NCI-H510A (cell line): ENCODE results near the gene THRSP.

ENCODE experiments used
- DNase-seq: peaks from one replicate; lab custom pipeline; 2025; lab: John Stamatoyannopoulos, UW

The THRSP gene

GRCh38 chr11:78097666-78098385 lies 34.2 kb downstream of the THRSP start:
- DNase-seq = no peak

- no peak for DNase-seq
Measured at GRCh38 chr11:78099666-78100065, 36.0 kb downstream of the THRSP start.

DNA sequence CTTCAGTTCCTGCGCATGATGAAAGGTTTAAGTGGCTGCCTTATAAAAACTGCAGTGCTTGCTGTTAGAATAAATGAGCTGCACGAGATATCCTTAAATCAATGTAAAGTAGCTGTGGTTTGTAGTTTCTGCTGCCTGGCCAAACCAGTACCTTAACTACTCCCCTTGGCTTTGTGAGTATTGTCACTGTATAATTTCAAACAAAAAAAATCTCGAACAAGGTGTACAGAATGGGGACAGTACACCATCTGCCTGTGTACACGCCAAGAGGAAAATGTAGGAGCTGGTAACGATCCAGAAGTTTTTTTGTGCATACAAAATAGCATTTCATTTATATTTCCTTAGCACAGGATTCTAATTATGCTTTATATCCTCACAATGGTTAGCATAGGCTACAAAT lies 36.6 kb downstream of the THRSP start:
- DNase-seq = no peak

DNA sequence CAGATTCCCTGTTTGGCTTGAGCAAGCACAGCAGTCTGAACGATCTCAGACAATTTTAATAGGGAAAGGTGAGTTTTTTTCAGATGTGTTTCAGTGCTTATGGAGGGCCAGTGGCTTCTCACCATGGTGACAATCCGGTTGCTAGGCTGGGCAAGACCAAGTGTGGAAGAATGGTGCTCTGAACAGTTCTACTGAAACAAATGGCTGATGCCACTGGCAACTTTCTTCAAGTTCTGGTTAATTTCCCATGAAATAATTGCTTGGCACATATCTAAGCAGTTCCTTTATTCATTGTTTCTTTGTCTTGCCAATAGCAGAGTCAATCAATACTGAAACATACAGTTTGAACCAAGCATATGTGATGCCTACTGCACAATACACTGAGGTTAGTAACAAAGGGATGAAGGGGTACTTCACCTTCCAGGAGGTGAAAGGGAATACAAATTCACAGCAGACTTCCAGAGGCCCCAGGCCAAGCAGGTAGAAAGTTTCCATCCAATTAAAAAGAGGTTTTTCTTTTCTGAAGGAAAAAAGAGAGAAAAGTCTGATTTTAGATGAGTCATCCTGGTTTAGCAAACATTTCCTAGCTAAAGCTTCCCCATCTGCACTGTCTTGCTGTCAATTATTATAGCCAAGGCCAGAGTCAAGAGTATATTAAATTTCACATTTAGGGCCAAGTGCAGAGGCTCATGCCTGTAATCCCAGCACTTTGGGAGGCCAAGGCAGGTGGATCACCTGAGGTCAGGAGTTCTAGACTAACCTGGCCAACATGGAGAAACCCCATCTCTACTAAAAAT lies 37.2 kb downstream of the THRSP start:
- DNase-seq = no peak

DNA sequence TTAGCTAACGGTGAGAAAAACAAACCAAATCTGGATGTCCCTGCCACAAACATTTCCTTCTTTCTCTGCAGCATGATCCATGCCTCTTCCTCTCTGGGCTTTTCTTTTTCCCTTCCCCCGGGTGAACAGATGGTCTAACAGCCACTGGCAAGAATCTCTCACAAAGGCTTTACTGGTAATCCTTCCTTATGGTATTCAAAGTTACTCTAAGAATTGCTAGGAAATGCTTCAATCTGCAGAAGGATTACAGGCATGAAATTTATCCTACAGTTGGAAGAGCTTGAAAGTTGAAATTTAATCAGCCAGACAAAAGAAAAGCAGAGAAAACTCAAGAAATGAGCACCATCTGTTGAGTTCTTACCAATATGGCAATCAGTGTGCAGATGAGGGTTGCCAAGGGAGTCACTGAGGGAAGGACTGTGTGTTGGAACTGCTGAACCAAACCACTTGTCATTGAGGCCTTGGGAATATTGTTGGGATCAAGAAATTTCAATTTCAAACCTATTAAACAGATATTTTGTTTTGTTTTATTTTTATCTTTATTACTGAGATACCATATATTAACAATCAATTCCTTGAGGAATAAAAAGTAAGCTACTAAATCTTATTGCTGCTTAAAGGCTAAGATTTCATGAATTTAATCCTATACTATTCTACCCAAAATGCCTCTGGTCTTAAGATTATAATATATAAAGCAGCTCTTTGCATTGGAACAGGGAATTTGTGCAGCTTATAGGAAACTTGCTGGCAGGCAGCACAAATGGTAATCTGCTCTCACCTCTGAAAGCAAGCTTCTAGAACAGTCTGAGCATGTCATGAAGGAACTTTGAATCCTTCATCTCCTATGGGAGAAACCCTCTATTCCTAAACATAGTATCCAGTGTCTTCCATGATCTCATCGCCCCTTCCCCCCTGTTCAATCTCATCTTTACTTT lies 45.7 kb downstream of the THRSP start:
- DNase-seq = no peak

DNA sequence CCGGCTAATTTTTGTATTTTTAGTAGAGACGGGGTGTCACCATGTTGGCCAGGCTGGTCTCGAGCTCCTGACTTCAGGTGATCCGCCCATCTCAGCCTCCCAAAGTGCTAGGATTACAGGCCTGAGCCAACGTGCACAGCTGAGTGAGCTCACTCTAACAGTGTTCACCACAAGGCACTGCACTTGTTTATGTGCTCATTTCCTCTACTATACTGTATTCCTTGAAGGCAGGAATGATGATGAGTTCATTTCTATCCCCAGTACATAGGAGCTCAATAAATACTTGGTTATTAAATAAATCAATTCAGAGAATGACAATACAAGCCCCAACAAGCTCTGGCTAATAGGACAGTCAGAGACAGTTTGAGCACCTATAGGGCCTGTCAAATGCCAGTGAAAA lies 46.7 kb downstream of the THRSP start:
- DNase-seq = no peak

GRCh38 chr11:78110830-78111229 lies 47.2 kb downstream of the THRSP start:
- no peak for DNase-seq

GRCh38 chr11:78111298-78111697 lies 47.6 kb downstream of the THRSP start:
- DNase-seq = no peak

GRCh38 chr11:78112582-78113275 lies 49.1 kb downstream of the THRSP start:
- DNase-seq = no peak
